Activated T-helper 1 cell treated with Interleukin-2 at 50 U/mL for 16 hours (primary cell): ENCODE data around the gene SFTPB.
A peak's percentile ranks its signal among the peaks of the same experiment; 100 is the strongest.

Experiments used
- DNase-seq: peaks from one replicate; pipeline ENCODE4 v3.0.0-alpha.2; 2020; ENCODE audit warnings: low read depth

SFTPB gene

GRCh38 chr2:85611705-85612587 is 56.1 kb downstream of the SFTPB start, which contains the start of gene C2orf68:
Gene C2orf68 (minus strand): TSS chr2:85612066. CDS start chr2:85611984, 82 bp downstream.
- DNase-seq, result peak; percentile 77

GRCh38 chr2:85611217-85611704 is 56.7 kb downstream of the SFTPB start:
- no peak for DNase-seq
